ENCODE results near the gene CUX1. TPM values are rescaled to one million over a fixed set of nuclear protein-coding genes. Genes with fewer than 3 reads are reported as not detected.
A peak's percentile ranks its signal among the peaks of the same experiment; 100 is the strongest.

The CUX1 gene
- total RNA-seq, 4 donors from 2014 or later: 40.0 to 55.9 (median 47.3) TPM

GRCh38 chr7:101913851-101914250 is 96.4 kb downstream of the CUX1 start:
- no peak for TF ChIP-seq CTCF (IDR thresholded peaks at IDR 0.05)
- no peak for TF ChIP-seq POLR2A (IDR thresholded peaks at IDR 0.05)
- Histone ChIP-seq H3K27ac (peak overlapping the region in 2 of 4 donors; percentile 10 to 72), H3K4me3 (peak overlapping the region in 2 of 4 donors; percentile 13 to 28), H3K27me3 (no peaks in the 10 kb centered on the region), H3K4me1 (peaks cover 0 to 29% (median 16%) of the 10 kb centered on the region in 3 donors), H3K9me3 (no peaks in the 10 kb centered on the region), H3K36me3 (peaks cover 0 to 32% (median 0%) of the 10 kb centered on the region in 3 donors)
- 51 to 57% methylated on average over 7 of the region's 7 CpGs for WGBS, 2 donors
- intact Hi-C loops (cut with DNase I): no loop called here
- no peak for DNase-seq

GRCh38 chr7:101915000-101915399 is 97.6 kb downstream of the CUX1 start:
- intact Hi-C loops (cut with DNase I): no loop called here
- WGBS, 2 donors: 88 to 93% methylated on average over 3 to 10 of the region's 15 CpGs
- no peak for DNase-seq

GRCh38 chr7:101916041-101916800 is 98.8 kb downstream of the CUX1 start:
- Histone ChIP-seq H3K27ac (no peak overlapping the region), H3K4me3 (no peak overlapping the region), H3K27me3 (no peaks in the 10 kb centered on the region), H3K9me3 (no peaks in the 10 kb centered on the region), H3K4me1 (peaks cover 0 to 29% (median 13%) of the 10 kb centered on the region in 3 donors), H3K36me3 (peaks cover 0 to 42% (median 6%) of the 10 kb centered on the region in 3 donors)
- no peak for DNase-seq
- intact Hi-C loops (cut with DNase I): no loop called here
- WGBS, 2 donors: 94 to 95% methylated on average over 23 to 27 of the region's 31 CpGs
- TF ChIP-seq CTCF (IDR thresholded peaks at IDR 0.05) (no peak), POLR2A (IDR thresholded peaks at IDR 0.05) (no peak)

More at GRCh38 chr7:101915000-101915399, 97.6 kb downstream of the CUX1 start:
- H3K9me3 ChIP-seq: no peaks in the 10 kb centered on the region
- peaks cover 0 to 42% (median 6%) of the 10 kb centered on the region in 3 donors for H3K36me3 ChIP-seq
- no peaks in the 10 kb centered on the region for H3K27me3 ChIP-seq
- peaks cover 0 to 29% (median 16%) of the 10 kb centered on the region in 3 donors for H3K4me1 ChIP-seq
- no peak overlapping the region for H3K27ac ChIP-seq
- no peak overlapping the region for H3K4me3 ChIP-seq
- TF ChIP-seq CTCF (IDR thresholded peaks at IDR 0.05): no peak
- no peak for TF ChIP-seq POLR2A (IDR thresholded peaks at IDR 0.05)

- TF ChIP-seq POLR2A (IDR thresholded peaks at IDR 0.05): no peak
- TF ChIP-seq CTCF (IDR thresholded peaks at IDR 0.05): no peak
- H3K9me3 ChIP-seq: no peaks in the 10 kb centered on the region
- 89 to 97% methylated on average over 1 to 8 of the region's 15 CpGs for WGBS, 2 donors
- no peak for DNase-seq
- intact Hi-C loops (cut with DNase I): no loop called here
- H3K27me3 ChIP-seq: no peaks in the 10 kb centered on the region
- H3K4me1 ChIP-seq: peaks cover 0 to 23% (median 11%) of the 10 kb centered on the region in 3 donors
- H3K36me3 ChIP-seq: peaks cover 0 to 42% (median 6%) of the 10 kb centered on the region in 3 donors
- H3K4me3 ChIP-seq: no peak overlapping the region
- H3K27ac ChIP-seq: no peak overlapping the region
These were observed 99.5 kb downstream of the CUX1 start for GRCh38 chr7:101916876-101917275.

- no peak for DNase-seq
- Histone ChIP-seq H3K4me1 (peaks cover 0 to 16% (median 10%) of the 10 kb centered on the region in 3 donors), H3K27ac (no peak overlapping the region), H3K4me3 (no peak overlapping the region), H3K27me3 (no peaks in the 10 kb centered on the region), H3K36me3 (peaks cover 0 to 42% (median 6%) of the 10 kb centered on the region in 3 donors), H3K9me3 (no peaks in the 10 kb centered on the region)
- intact Hi-C loops (cut with DNase I): no loop called here
- no peak for TF ChIP-seq CTCF (IDR thresholded peaks at IDR 0.05)
- TF ChIP-seq POLR2A (IDR thresholded peaks at IDR 0.05): no peak
- WGBS, 2 donors: 94 to 97% methylated on average over 10 to 11 of the region's 11 CpGs
These were observed 100.1 kb downstream of the CUX1 start for GRCh38 chr7:101917566-101917965.

All from esophagus squamous epithelium (tissue), 5 donors.